ENCODE results near the gene IGFL4.

DNA sequence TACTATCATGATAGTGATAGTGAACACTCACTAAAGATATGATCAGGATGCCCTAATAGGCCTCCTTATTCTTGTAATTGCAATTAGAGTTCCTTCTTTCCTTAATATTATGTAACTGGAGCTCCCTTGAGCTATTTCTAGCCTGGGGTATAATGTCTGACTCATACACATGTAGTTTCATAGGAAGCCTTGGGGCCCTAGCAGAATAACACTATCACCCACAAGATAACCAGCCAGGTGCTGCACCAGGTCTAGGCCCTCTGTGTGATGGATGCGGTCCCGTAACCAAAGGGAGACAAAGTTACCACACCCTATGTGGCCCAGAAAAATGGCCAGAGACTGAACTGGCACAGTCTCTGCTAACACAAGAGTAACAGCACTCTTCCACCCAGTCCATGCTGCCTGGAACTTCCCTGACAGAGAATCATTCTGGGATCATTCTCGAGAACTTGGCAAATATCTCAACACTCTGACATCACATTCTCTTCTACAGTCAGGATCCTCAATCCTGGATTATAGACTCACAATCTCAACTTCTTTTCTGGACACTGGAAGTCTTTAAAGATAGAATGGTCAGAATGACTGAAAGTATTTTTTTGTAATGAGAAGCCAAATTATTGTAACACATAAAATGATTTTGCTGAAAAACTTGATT is 32.6 kb upstream of the IGFL4 start:
- TF ChIP-seq, protein P1, sequence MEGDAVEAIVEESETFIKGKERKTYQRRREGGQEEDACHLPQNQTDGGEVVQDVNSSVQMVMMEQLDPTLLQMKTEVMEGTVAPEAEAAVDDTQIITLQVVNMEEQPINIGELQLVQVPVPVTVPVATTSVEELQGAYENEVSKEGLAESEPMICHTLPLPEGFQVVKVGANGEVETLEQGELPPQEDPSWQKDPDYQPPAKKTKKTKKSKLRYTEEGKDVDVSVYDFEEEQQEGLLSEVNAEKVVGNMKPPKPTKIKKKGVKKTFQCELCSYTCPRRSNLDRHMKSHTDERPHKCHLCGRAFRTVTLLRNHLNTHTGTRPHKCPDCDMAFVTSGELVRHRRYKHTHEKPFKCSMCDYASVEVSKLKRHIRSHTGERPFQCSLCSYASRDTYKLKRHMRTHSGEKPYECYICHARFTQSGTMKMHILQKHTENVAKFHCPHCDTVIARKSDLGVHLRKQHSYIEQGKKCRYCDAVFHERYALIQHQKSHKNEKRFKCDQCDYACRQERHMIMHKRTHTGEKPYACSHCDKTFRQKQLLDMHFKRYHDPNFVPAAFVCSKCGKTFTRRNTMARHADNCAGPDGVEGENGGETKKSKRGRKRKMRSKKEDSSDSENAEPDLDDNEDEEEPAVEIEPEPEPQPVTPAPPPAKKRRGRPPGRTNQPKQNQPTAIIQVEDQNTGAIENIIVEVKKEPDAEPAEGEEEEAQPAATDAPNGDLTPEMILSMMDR (IDR thresholded peaks at IDR 0.05), result no peak
- TF ChIP-seq POLR2A (IDR thresholded peaks at IDR 0.05), result no peak
